Measurements from ENCODE around the gene JAKMIP1.

Gene JAKMIP1

DNA sequence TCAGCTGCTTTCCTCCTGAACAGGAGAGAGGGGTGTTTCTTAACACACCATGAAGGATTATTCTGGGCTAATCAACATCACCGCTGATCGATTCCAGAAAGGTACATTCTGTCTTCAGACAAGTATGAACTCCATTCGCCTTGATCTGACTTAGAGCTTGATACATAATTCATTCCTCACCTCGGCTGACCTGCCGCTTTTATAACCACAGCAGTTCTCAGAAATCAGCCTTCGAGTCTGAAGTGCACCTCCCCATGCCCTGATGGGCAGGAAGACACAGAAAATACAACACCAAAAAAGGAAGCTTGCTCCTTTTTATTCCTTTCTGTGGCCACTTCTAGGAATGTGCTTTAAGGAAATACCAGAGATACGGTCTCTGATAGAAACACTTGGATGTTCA, 85.7 kb downstream of the JAKMIP1 start:
- no peak for DNase-seq

DNA sequence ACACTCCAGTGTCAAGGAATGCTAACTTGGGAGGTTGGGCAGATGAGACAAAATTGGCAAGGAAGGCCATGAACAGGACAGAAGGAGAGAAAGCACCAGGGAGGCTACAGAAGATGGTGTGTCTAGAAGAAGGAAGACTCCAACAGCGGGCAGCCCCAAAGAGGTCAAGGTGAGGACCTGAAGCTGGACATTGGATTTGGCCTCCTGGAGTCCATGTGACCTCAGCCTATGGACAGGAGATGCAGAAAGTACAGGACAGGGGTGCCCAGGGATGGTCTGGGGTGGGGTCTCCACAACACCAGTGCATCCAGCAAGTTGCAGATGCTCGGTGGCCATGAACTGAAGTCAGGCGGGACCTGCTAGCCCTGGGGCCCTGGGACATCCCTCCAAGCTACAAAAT, 86.2 kb downstream of the JAKMIP1 start:
- DNase-seq: no peak

DNA sequence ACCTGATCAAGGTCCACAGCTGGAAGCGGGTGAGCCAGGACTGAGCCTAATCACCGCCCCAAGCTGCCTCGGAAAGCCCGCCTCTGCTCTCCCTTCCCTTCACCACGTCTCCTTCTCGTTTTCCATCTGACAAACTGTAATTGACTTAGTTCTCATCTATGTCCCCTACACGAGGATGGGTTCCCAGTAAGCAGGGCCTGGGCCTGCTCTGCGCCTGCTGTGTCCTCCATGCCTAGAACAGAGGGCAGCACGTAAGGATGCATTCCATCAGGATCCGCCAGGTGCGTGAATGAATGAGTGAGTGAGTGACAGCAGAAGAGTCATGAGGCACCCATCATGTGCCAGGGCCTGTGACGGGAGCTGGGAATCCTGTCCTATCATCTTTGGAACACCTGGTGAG, 86.7 kb downstream of the JAKMIP1 start:
- no peak for DNase-seq

DNA sequence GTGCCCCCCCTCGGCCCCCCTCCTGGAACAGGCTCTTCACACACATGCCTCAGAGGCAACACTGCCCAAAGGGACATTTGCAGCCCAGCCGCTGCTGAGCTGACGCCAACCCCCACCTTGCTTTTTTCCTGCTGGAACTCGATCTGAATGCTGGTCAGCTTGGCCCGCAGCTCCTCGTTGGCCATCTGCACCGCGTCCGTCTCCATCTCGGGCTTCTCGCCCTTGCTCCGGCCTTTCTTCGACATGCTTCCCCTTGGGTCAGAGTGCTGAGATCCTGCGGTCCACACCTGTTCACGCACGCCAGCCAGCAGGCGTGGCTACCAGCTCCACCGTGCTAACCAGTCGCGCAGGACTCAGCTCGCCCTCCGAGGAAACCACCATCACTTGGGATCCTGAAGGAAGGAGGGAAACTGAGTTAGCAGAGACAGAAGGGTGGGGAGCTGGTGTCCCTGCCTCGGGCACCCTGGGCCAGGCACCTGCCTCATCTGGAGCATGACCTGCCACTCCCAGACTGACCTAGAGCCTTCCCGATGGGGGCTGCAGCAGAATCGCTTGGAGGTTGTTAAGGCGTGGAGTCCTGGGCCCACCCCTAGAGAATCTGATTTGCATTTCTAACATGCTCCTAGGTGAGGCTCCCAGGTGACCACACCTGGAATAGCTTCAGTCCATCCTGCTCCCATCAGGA, 87.6 kb downstream of the JAKMIP1 start:
- no peak for DNase-seq

DNA sequence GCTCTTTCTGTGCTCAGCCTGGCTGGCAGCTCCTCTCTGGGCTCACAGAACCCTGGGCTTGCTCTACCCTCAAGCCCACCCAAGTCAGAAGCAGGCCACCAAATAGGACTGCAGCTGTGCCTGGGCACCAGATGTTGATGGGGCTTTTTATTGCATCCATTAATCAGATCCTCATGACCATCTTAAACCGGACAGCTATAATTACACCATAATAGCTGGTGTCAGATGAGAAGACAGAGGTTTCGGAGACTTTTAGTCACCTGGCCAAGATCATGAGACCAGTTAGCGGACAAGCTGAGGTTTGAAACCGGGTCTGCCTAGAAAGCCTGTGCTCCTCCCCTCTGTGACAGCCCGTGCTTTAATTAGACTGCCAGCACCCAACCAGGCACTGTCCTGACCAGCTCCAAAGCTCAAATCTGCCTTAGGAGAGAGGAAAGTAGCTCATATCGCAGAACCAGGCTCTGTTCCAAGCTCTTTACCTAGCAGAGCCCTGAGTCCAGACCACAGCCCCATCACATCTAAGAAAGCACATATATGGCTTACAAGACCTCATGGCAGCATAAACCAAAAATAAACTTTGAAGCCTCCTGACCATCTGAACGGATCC, 88.9 kb downstream of the JAKMIP1 start:
- DNase-seq: no peak

DNA sequence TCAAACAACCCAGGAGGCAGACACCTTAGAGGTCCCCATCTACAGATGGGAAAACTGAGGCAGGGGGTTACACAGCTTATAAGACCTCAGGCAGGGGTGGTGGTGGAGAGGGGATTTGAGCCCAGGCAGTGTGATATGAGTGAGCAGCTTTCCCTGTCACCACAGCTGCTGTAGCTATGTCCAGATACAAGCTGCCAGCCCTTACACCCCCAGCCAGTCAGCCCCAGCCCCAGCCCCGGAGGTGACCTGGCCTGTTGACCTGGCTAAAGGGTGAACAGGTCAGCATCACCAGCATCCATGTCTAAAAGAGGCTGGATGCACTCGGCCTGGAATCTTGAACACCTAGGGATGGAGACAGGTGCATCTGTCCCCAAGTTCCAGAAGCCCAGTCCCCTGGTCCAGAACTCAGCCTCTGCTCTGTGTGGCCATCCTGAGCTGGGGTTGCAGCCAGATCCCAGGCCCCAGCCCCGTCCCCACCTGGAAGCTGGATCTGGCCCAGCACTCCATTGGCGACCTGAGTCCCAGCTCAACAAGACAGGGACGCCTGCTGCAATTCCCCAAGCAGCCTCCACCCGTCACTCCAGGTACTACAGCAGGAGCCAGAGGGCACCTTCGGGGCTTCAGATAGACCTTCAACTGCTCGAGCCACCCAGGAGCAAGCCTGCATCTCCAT, 89.5 kb downstream of the JAKMIP1 start:
- DNase-seq: no peak

DNA sequence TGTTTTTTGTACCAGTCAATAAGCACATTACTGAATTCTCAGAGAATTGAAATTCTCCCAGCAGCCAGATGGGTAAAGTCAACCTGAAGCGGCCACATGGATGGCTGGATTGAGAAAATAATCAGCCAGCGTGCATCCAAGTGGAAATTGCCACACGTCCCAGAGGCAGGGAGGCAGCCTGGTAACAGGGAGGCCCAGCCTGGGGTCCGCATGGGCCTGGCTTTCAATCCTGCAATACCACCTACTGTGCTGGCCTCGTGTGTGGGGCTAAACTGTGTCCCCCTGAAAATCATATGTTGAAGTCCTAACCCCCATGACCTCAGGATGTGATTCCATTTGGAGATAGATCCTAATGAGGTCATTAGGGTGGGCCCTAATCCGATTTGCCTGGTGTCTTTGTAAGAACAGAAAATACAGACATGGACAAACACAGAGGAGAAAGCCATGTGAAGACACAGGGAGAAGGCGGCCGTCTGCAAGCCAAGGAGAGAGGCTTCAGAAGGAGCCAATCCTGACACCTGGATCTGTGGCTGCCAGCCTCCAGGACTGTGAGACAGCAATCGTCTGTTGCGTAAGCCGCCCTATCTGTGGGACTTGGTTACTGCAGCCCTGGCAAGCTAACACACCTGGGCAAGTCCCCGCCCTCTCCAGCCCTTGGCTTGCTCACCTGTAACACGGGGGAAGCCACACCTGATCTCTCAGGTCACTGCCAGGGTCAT, 90.3 kb downstream of the JAKMIP1 start:
- DNase-seq: no peak

DNA sequence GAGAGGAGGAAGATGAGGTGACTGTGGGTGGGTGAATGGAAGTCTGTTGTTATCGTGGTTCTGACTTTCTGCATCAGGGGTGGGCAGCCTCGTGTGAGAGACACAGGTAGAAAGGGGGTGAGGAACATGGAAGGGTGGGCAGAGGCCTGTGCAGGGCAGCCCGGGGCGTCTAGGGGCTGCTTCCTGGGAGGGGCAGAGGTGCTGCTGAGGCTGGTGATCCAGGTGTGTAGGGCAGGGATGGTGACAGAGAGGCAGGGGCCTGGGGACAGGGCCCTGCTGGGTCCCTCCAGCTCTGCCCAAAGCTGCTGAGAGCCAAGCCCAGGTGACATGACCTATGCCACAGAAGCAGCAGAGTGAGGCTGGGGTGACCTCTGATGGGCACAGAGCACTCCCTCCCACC, 92.5 kb downstream of the JAKMIP1 start:
- DNase-seq: no peak

DNA sequence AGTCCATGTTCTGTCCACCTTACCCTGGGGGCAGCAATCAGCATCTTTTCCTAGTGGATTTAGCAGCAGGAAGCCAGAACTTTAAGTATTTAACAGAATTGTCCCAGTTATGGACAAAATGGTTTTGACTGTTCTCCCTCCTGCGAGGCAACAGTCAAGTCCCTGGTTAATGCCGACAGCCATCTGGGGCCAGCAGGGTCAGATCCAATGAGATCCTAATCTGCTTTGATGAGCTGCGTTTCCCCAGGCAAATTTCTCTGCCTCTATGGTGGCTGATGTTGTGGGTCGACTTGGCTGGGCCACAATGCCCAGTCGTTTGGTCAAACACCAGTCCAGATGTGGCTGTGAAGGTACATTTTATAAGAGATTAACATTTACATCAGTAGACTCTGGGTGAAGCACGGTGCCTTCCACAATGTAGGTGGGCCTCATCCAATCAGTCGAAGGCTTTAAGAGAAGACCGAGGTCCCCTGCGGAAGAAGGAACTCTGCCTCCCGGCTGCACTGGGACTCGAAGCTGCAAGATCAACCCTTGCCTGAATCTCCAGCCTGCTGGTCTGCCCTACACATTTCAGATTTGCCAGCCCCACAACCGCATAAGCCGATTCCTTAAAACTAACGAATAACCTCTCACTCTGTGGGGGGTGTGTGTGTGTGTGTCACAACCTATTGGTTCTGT, 93.1 kb downstream of the JAKMIP1 start:
- DNase-seq: no peak

DNA sequence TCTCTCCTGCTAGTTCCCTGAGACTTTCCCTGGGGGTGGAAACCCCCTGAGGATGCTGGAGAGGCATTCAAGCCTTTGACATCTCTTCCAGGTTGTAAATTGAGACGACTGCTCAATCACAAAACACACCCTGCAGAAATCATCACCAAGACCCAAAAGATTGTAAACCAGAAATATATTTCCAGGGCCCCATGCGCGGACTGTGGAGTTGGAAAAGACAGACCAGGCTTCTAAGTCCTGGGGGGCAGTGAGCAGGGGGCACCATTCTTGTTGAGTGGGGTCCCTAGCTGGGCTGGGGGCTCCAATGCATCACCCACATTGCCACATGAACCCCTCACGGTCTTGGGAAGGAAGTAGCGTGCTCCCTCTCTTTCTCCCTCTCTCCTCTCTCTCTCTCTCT, 94.2 kb downstream of the JAKMIP1 start:
- DNase-seq: no peak

DNA sequence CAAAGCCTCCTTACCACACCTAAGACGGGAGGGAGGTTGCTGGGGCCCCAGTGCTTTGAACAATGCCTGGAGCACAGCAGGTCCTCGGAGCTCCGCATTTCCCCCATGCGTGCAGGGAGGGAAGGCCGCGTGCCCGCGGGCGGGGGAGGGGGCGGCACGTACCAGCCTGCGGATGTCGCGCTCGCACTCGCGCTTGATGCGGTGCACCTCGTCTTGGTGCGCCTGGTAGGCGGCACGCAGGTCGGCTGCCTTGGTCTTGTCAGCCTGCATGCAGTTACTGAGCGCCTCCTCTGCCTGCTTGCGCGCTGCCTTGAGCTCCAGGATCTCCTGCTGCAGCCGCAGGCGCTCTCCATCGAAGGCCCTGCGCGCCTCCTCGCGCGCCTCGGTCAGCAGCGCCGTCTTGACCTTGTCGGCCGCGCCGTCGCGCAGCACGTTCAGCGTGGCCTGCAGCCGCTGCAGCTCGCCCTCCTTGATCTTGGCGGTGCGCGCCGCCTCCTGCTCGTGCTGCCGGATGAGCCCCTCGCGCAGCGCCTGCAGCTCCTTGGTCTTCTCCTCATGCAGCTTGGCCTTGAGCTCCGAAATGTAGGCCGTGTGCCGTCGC, 94.9 kb downstream of the JAKMIP1 start:
- no peak for DNase-seq

DNA sequence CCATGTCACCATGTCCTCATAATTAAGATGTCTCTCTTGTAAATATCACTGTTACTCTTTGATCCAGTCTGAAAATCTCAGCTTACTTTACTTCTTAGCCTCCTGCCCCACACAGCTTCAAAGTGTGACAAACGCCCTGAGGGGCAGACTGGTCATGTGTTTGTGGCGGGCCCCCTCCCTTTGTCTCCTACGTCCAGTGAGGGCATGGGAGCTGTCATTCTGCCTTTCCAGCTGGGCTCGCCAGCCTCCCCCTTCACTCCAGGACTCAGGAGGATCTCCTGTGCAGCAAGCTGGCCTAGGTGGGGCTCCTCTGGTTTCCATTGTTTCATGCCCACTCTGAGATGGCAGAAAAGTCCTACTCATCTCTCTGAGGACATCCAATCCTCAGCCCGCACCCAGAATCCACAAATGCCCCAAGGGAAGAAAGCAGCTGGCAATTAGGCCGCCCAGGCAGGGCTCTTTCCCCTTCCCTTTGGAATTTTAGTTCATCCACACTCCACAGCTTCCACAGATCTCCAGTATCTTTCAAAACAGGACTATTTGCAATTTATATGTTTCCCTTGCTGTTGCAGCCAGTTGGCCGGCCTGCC, 95.7 kb downstream of the JAKMIP1 start:
- DNase-seq: no peak

DNA sequence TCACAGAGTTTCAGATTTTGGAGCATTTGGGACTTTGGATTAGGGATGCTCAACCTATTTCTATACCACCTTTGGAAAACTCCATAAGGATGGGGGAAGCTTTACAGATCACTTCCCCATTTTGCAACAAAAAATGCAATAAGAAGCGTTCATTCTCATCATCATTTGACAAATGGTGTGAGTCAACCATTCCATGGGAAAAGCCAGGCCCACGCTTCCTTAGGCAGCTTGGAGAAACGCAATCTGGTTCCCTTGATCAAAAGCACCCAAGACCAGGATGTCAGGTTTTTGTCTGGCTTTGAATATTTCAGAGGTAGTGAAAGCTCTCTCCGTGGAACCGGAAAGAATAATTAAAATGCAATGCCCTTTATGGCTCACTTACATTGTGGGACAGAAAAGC, 102.8 kb downstream of the JAKMIP1 start:
- DNase-seq: no peak

DNA sequence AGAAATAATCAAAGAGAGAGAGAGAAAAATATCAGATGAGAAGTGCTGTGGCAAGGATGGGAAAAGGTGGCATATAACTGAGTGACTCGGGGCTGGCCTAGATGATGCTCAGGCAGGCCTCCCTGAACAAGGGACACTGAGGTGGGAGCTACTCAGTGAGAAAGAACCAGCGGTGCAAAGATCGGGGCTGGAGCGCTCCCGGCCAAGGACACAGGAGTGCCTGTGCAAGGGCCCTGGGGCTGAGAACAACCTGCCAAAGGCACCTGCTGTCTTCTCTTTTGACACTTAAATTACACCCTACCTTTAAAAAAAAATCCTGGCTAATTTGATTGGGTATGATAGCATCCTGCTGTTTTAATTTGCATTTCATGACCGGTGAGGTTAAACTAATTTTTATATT, 104.5 kb downstream of the JAKMIP1 start:
- no peak for DNase-seq

DNA sequence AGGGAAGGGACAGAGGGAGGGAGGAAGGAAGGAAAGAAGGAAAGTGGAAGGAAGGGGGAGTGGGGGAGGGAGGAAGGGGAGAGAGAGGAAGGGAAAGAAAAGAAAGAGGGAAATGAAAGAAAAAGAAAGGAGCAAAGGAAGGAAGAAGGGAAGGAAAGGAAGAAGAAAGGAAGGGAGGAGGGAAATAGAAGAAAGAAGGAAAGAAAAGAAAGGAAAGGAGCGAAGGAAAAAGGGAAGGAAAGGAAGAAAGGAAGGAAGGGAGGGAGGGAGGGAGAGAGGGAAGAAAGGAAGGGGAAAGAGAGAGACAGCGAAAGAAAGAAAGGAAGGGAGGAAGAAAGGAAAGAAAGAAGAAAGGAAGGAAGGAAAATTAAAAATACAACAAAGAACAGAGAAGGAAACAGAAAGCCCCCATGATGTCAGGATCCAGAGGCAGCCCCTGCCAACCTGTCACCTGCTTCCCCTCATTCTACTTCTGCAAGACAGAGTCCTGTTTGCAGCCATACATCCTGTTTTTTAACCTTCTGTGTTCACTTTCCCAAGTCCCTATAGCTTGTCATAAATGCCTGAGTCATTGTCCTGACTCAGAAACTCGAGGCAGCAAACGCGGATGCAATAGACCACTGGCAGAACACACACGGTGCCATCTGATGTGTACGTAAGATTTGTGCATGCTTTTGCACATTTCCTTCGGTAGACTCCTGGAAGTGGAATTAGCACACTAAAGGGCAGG, 105.2 kb downstream of the JAKMIP1 start:
- no peak for DNase-seq

DNA sequence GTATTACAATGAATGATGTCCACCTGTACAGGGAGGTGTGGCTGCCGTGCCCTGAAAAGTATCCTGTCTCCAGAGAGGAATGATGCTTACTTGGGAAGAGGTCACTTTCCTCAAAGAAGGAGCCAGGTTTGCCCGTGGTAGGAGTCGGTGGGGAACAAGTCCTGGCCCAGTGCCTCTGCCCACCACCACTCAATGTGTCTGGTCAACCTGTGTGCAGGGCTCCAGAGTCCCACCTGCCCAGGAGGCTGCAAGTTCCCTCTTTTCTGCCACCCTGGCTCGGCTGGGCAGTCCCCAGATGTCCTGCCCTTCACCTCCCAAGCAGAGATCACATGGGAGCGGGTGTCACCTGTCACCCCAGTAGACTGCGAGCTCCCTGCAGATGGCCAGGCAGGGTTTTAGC, 106.7 kb downstream of the JAKMIP1 start:
- no peak for DNase-seq

DNA sequence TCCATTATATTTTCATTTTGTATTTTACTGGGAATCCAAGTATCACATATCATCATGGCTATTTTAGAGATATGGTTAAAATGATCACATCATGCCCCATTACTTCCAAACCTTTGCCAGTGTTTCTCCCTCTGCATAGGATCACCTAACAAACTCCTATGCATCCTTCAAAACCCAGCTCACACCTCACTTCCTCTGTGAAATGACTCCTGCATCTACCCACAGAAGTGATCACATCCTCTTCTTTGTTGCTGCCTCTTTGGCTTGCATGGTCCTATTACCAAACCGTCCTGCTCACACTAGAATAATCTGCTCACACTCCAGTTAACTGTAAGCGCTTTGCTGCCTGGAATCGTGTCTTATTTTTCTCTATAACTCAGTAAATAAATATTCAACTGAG, 107.4 kb downstream of the JAKMIP1 start:
- no peak for DNase-seq

DNA sequence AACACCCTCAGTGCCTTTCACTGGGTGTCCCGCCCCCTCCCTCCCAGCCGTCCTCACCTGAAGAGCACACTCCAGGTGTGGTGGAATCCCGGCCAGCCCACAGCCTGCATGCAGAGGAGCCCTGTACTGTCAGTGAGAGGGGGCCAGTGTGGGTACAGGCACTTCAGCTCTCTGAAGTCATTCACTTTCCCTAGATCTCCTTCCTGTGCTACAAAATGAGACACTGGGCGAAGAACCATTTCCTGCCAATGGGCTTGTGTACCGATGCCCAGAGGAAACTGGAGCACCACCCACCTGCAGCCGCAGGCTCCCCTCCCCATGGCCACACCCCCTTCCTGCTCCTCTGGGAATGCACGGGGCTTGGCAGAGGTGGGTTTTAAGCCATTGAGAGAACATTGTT, 108.2 kb downstream of the JAKMIP1 start:
- DNase-seq: no peak

DNA sequence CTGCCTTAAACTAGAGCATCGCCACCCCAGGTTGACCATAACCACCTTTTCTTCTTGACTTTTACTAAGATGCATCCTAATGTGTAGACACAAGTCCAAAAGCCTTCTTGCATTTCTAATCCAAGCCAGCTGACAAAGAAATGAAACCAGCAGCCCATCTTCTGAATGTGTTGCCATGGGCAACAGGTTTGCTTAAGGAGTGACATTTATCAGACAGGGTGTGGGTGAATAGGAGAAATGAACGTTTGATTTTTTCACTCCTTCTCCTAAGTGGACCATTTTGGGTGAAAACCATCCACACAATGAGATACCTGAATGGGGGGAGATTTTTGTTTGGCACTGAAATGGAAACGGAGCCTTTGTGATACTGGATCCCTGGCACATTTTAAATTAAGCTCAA, 109.4 kb downstream of the JAKMIP1 start:
- DNase-seq: no peak

DNA sequence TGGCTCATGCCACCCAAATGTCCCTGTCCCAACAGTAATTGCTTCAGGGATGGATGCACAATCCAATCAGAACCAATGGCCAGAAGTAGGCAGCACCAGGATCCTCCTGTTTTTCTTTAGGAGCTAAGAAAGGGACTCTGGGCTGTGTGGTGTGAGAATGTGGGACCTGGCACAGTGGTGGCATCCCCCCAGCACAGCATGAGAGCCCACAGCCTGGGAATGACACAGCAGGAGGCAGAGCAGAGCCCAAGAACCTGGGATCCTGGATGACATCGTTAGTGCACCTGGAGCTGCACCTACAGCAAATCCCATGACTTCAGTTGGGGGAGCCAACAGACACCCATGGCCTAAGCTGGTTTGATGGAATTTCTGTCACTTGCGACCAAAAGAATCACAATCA, 111.4 kb downstream of the JAKMIP1 start:
- DNase-seq: no peak

DNA sequence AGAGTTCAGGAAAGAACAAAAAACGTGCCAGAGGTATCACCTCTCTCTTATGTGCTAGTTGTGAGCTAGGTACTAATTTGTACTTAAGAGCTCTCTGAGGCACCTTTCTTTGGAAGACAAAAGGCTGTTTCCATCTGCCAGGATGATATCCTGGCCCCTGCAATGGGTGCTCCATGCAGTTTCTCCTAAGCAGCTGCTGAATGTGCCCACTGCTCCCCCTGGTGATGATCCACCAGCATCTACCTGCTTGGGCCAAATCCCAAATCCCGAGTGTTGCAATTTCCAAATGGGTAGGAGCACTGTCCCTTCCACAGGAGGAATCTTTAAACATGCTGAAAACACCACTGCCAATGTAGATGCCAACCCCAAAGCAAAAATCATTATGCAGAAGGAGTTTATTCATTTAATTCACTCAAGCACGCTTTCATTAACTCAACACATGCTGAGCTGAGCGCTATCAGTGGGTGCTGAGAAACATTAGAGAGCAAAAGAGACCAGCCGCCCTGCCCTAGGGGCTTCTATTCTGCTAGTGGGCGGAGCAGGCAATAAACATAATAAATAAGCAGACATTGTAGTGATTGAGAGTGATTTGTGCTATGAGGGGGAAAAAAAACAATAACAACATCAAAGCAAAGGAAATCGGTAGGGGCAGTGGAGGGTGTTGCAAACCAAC, 112.5 kb downstream of the JAKMIP1 start:
- DNase-seq: peak; percentile 8
